SU-DHL-6 (cell line): ENCODE data around the gene NPEPL1.

Experiments
- EZH2phosphoT487 ChIP-seq: fragments of 200-600 bp; sonication (generic), shearing (Covaris generic); conservative IDR thresholded peaks from 2 replicates; pipeline ENCODE4 v1.6.1; 2018; ENCODE audit warnings: mild to moderate bottlenecking, antibody characterized with exemption, low read length, moderate library complexity, mixed read lengths
- TF ChIP-seq, protein P1 (sequence below): fragments of 200-600 bp; sonication (generic); IDR thresholded peaks from one replicate; pipeline ENCODE4 v1.5.1; 2017; ENCODE audit warnings: antibody characterized with exemption, mild to moderate bottlenecking, low read length, moderate library complexity; ENCODE audit not compliant: insufficient read depth, poor library complexity, severe bottlenecking

DNA sequence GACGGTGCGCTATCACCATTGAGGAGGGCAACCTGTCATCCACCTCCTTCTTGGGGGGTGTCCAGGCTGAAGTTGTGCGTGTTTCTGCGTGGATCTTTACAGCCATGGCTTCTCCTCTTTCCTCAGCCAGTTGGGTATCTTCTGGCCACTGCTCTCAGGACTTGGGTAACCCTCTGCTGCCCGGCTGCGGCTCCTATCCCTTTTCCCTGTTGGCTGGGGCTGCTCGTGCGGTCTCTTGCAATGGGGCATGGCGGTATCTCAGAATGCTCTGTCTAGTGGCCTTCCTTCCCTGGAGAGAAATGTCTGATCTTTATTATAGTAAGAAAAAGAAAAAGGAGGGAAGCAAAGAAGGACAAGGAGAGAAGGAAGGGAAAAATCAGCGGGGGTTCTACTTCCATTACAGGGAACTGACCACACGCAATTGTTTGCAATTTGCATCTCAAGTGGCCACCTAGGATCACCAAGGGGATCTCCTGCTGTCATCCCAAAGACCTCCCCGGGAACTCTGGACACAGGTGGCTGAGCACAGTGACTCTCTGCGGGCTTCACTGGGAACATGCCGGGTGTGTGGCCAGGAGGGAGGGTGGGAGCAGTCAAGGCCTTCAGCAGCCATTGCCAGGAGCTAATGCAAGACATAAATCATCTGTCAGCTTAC lies 60.8 kb downstream of the NPEPL1 start:
- TF ChIP-seq, protein P1, sequence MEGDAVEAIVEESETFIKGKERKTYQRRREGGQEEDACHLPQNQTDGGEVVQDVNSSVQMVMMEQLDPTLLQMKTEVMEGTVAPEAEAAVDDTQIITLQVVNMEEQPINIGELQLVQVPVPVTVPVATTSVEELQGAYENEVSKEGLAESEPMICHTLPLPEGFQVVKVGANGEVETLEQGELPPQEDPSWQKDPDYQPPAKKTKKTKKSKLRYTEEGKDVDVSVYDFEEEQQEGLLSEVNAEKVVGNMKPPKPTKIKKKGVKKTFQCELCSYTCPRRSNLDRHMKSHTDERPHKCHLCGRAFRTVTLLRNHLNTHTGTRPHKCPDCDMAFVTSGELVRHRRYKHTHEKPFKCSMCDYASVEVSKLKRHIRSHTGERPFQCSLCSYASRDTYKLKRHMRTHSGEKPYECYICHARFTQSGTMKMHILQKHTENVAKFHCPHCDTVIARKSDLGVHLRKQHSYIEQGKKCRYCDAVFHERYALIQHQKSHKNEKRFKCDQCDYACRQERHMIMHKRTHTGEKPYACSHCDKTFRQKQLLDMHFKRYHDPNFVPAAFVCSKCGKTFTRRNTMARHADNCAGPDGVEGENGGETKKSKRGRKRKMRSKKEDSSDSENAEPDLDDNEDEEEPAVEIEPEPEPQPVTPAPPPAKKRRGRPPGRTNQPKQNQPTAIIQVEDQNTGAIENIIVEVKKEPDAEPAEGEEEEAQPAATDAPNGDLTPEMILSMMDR: no peak
- no peak for TF ChIP-seq EZH2phosphoT487
